NCI-H2196 treated with DMSO at 0.1 percent for 48 hours (cell line): ENCODE results near the gene FAM107A.

Source experiments
- DNase-seq: peaks from one replicate; lab custom pipeline; 2025; ENCODE audit not compliant: unreplicated experiment; lab: John Stamatoyannopoulos, UW

Gene FAM107A

GRCh38 chr3:58591517-58592510, 14.6 kb upstream of the FAM107A start:
- no peak for DNase-seq

- no peak for DNase-seq
Observed at GRCh38 chr3:58588030-58588614, 10.9 kb upstream of the FAM107A start.

DNA sequence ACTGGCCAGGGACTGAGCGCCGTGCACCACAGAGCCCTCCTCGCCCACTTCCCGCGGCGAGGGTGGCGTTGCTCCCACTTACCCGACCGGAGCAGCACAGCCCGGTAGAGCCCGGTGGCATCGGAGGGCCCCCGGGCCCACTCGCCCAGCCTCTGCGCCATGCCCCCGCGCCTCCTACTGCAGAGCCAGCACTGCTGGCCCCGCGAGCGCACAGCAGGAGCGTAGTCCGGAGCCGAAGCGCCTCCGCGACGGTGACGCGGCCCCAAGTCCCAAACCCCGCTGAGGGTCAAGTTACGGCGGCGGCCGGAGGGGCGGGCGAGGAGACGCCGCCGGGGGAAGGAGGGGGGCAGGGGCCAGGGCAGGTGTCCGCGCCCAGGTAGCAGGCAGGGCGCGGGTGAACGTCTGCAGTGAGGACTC, 9.6 kb upstream of the FAM107A start:
- no peak for DNase-seq

DNA sequence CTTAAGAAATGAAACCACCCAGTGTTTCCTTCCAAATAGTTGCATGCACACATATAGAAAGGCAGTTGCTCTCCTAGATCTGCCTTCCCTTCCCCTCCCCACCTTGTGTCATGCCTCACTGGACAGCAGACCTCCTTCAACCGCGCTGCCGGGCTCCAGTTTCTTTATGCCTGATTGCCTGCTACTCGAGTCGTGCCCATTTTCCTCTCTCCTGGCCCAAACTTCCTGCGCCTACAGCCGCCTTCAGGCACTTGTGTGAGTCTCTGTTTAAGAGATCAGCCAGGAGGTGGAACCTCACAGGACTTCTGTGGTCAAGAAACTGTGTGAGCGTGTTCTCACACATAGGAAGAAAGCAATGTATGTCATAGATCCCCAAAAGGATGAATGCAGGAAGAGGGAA, 8.8 kb upstream of the FAM107A start:
- DNase-seq: no peak

DNA sequence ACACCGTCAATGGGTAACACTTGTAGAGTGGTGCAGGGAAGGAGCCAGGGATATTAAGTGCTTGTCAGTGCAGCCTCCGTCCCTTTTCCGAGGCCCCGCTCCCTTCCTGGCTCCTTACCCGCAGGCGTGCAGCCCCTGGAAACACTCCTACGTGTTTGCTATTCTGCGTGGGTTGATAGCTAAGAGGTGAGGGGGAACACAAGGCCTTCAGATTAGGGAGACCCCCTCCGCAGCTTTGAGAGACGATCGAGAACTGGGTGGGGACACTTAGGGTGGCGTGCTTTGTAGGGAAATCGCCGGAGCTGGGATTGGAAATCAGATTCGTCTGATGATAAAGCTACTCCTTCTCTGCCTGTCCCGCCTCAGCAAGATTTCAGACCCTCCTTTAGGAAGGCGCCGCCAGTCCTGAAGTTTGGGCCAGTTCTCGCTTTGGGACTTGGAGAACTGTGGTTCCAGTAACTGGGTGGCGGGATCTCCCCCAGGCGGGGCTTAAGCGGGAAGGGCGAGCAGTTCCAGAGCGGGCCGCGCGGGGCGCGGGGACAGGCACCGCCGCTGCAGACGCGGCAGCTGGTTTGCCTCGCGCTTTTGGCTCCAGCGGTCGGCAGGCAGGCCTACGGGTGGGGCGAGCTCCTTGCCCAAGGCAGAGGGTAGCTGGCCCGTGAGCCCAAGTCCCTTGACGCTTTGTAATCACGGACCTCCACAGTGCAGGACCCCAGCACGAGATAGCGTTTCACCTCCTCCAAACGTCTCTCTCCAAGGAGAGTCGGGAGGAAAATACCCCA, 8.0 kb upstream of the FAM107A start:
- peak; percentile 50 for DNase-seq

DNA sequence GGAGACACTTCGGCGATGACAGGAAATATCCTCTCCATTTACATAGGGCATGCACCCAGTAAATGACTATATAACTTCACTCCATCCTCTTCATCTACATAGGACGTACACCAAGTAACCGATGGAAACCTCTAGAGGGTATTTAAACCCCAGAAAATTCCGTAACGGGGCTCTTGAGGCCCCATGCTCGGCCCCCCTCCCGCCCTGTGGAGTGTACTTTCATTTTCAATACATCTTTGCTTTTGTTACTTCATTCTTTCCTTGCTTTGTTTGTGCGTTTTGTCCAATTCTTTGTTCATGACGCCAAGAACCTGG, 7.5 kb upstream of the FAM107A start:
- DNase-seq: no peak

GRCh38 chr3:58581328-58582091, 4.3 kb upstream of the FAM107A start:
- DNase-seq: no peak

GRCh38 chr3:58580826-58581327, 3.7 kb upstream of the FAM107A start:
- DNase-seq: no peak

- DNase-seq: no peak
Observed at GRCh38 chr3:58578873-58579272, 1.7 kb upstream of the FAM107A start.

DNA sequence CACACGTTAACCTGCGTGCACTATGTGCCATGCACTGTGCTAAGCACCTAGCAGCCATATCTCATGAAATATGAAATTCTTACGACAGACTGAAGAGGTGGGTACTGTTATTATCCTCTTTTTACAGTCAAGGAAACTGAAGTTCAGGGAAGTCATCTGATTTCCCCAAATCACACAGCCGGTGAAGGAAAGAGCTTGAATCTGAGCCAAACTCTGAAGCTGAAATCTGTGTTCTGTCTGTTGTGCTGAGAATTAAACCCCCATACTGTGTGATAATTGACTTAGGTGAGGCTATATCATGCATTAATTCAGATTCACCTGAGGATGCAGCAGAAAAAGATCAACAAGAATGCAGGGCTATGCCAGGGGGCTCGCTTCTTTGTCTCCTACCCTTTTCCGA, 475 bp downstream of the FAM107A start:
- DNase-seq: no peak

DNA sequence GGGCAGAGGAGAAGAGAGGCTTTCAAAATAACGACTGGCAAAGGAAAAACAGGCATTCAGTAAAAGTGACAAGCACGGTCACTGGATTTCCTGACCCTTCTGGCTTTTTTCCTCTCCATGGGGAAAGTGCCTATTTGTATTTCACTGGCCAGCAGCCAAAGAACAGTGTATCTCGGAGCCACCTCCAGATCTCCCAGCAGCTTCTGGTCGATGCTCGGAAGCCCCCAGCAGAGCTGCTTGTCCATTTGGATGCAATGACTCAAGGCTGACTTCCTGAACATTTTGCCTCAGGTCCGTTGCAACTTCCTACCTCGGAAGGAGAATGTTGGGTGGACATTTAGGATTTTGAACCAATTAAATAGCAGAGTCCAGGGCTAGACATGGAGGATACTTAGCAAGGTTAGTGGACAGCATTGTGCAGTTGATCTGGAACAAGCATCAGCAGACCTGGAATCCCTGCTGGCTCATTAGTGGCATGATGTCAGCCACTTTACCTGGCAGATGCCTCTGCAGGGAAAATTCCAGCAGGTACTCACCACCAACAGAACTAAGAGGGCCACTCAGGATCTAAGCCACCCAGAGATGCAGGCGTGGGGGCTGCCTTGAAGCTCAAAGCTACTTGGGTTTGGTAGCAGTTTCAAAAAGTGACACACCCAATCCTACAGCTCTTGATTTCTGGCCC, 1.1 kb downstream of the FAM107A start:
- DNase-seq: no peak

DNA sequence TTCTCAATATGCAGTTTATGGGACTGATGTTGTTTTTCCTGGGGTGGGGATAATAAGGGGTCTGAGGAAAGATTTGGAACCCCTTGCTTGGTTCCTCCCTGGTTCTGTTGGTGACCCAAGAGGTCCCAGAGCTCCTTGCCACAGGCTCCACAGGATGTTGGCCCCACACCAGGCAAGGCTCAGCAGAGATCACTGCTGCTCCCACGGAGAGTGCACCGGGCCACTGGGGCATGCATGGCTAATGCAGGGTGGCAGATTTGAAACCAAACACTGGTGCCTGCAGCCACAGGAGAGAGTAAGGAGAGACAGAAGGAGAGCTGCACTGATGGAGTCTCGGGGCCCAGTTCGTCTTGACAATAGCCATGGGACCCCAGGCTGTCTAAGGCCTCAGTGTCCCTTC, 2.5 kb downstream of the FAM107A start:
- no peak for DNase-seq

DNA sequence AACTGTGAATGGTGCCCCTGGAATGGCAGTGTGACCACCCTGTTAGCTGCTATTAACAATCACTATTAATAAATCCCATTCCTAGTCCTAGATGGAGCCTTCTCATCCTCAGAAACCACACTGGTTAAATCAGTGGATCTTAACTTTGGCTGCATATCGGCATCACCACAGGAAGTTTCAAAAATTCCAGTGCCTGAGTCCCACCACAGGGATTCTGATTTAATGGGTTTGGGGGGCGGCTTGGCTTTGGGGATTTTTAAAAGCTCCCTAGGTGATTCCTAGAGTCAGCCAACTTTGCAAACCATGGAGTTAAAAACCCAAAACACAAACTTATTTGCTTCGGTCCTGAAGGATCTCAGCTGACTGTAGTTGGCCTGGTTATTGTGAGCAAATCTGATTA, 3.1 kb downstream of the FAM107A start:
- DNase-seq: no peak

DNA sequence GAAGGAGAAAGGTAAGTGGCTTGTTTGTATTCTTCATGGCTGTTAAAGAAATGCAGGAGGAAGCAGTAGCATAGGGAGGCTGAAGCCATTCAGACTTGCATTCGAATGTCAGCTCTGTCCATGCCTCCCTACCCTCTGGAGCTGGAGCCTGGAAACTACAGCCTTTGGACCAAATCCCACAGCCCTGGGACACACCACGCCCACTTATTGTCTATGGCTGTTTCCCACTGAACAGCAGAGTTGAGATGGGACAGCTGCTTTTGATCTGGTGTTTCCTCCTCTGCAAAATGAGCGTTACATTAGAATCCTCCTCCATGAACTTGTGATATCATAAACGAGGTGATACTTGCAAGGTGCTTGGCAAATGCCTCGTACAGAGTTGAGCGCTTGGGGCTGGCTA, 3.6 kb downstream of the FAM107A start:
- DNase-seq: no peak

- no peak for DNase-seq
Observed at GRCh38 chr3:58572634-58573230, 4.5 kb downstream of the FAM107A start.

GRCh38 chr3:58572013-58572633, 5.1 kb downstream of the FAM107A start:
- DNase-seq: no peak

GRCh38 chr3:58570851-58571250, 6.3 kb downstream of the FAM107A start:
- no peak for DNase-seq

GRCh38 chr3:58569287-58570001, 7.7 kb downstream of the FAM107A start:
- DNase-seq: no peak
